ENCODE data around the gene VRK1.

Gene VRK1

DNA sequence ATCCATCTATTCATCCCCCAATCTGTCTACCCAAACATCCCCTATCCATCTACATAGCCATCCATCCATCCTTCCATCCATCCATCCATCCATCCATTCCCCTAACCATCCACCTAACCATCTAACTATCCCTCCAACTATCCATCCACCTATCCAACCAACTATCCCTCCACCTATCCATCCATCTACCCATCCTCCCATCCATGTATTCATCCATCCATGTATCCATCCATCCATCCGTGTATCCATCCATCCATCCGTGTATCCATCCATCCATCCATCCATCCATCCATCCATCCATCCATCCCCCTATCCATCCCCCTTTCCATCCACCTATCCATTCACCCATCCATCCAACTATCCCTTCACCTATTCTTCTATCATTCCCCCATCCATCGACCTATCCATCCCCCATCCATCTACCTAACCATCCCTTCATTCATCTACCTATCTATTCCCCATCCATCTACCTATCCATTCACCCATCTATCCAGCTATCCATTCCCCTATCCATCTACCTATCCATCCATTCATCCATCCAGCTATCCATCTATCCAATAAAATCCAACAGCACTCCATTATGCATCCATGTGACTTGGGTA is 131.7 kb downstream of the VRK1 start:
- FAIRE-seq, result no peak

DNA sequence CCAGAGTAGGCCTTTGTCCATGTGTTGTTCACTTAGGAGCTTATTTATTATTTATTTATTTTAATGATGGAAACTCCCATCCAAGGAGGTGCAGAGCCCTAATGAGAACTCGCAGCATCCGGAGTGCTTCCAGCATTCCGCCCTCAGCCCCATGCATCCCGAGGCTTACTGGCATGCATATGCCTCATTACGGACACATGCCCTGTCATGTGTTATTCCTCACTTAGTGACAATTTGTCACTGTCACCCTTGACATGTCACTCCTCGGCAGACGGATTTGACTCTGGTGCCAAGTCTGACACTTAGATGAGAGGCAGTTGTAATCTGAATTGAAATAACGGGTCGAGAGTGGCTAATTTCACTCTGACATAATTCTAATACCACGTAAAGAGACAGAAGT is 132.8 kb downstream of the VRK1 start:
- FAIRE-seq, result no peak

GRCh38 chr14:96930526-96930925 is 133.3 kb downstream of the VRK1 start:
- no peak for FAIRE-seq
